K562 (cell line): Measurements from ENCODE around the gene DUSP19. TPM values are rescaled to one million over a fixed set of nuclear protein-coding genes. Genes with fewer than 3 reads are reported as not detected.

ENCODE experiments used
- CREM ChIP-seq: IDR thresholded peaks from 2 replicates; pipeline ENCODE4 v1.6.1; 2014; ENCODE audit warnings: antibody characterized with exemption, low read depth
- CSDE1 ChIP-seq, 2 experiments: fragments of 450-650 bp; IDR thresholded peaks; 2 replicates each; pipeline ENCODE4 v1.6.1; 2016; ENCODE audit warnings: mild to moderate bottlenecking in 1 of 2
- FOSL1 ChIP-seq: fragments of 200-800 bp; sonication (Bioruptor generic); conservative IDR thresholded peaks from 2 replicates; pipeline ENCODE4 v1.6.1; 2016; ENCODE audit warnings: missing genetic modification characterization, missing compliant biosample characterization
- FOXK2 ChIP-seq, 2 experiments: fragments of 450-650 bp; IDR thresholded peaks in 1 of 2; conservative IDR thresholded peaks in 1 of 2; 2 replicates each; pipeline ENCODE4 v1.6.1; 2016; ENCODE audit warnings: low read depth in 2 of 2, mild to moderate bottlenecking in 1 of 2
- KDM5B ChIP-seq: fragments of 200-600 bp; sonication (generic); IDR thresholded peaks from 2 replicates; pipeline ENCODE4 v1.6.1; 2012; ENCODE audit warnings: low read depth, mild to moderate bottlenecking, moderate library complexity, low read length, control low read depth, inconsistent platforms; ENCODE audit not compliant: insufficient replicate concordance
- KHSRP ChIP-seq: fragments of 450-650 bp; IDR thresholded peaks from 2 replicates; pipeline ENCODE4 v1.6.1; 2017
- KLF16 ChIP-seq: IDR thresholded peaks from 2 replicates; pipeline ENCODE4 v1.6.1; 2016; ENCODE audit warnings: antibody characterized with exemption
- LCOR ChIP-seq: sonication (generic); formaldehyde crosslinking; IDR thresholded peaks from 2 replicates; pipeline ENCODE4 v1.8.0; 2022; ENCODE audit warnings: mild to moderate bottlenecking, missing genetic modification reagents
- NR1H2 ChIP-seq: sonication (generic); formaldehyde crosslinking; IDR thresholded peaks from 2 replicates; pipeline ENCODE4 v1.4.0; 2020; ENCODE audit warnings: mild to moderate bottlenecking, missing genetic modification reagents
- NR2C2 ChIP-seq, 2 experiments: fragments of 200-800 bp in 1 of 2; sonication (Bioruptor generic) in 1 of 2; sonication (generic) in 1 of 2; formaldehyde crosslinking in 1 of 2; IDR thresholded peaks; 2 replicates each; pipeline versions ENCODE4 v1.6.1 to v1.8.0; 2016 to 2022; ENCODE audit warnings: mild to moderate bottlenecking in 1 of 2, missing compliant biosample characterization in 1 of 2, missing genetic modification characterization in 1 of 2, missing genetic modification reagents in 1 of 2
- RBM34 ChIP-seq: fragments of 200-400 bp; formaldehyde crosslinking; IDR thresholded peaks from 2 replicates; pipeline ENCODE4 v1.6.1; 2018; ENCODE audit warnings: low read length, borderline replicate concordance; ENCODE audit not compliant: insufficient read depth
- SUPT5H ChIP-seq: fragments of 450-650 bp; IDR thresholded peaks from 2 replicates; pipeline ENCODE4 v1.6.1; 2016
- TAF9B ChIP-seq: fragments of 450-650 bp; IDR thresholded peaks from 2 replicates; pipeline ENCODE4 v1.6.1; 2018; ENCODE audit warnings: mild to moderate bottlenecking; ENCODE audit not compliant: partially characterized antibody
- TEAD1 ChIP-seq, 2 experiments: fragments of 450-650 bp in 1 of 2; sonication (generic) in 1 of 2; formaldehyde crosslinking; IDR thresholded peaks; 2 replicates each; pipeline versions ENCODE4 v1.4.0 to v1.8.0; 2020 to 2022; ENCODE audit warnings: mild to moderate bottlenecking in 2 of 2, missing genetic modification reagents in 1 of 2
- ZNF212 ChIP-seq: fragments of 450-650 bp; formaldehyde crosslinking; IDR thresholded peaks from 2 replicates; pipeline ENCODE4 v1.4.0; 2020; ENCODE audit warnings: mild to moderate bottlenecking
- ZNF584 ChIP-seq: fragments of 200-800 bp; sonication (Bioruptor generic); IDR thresholded peaks from 2 replicates; pipeline ENCODE4 v1.6.1; 2016; ENCODE audit warnings: low read depth, mild to moderate bottlenecking, missing genetic modification characterization, missing compliant biosample characterization
- polyA plus RNA-seq, 8 experiments: library from polyadenylated mRNA; depleted of rRNA in 4 of 8; stranded (reverse) in 5 of 8; unstranded in 3 of 8; fragments of >200 nt; fragmentation: Nextera tagmentation in 2 of 8; fragmentation: Illumina TruSeq in 1 of 8; extraction: Ambion mirVana in 2 of 8; extraction: Trizol in 1 of 8; gene quantifications; 2 replicates each; pipeline versions ENCODE4 v1.2.1 to v1.2.3, GENCODE V29; 2011 to 2014; ENCODE audit warnings: inconsistent platforms in 1 of 8, missing spikeins in 1 of 8
- total RNA-seq, 7 experiments: library from RNA; depleted of rRNA in 6 of 7; stranded (reverse); fragments of >200 nt in 6 of 7; fragmentation: Illumina TruSeq in 2 of 7; extraction: Trizol in 2 of 7; gene quantifications; 2 replicates each; pipeline versions ENCODE4 v1.2.1 to v1.2.3, GENCODE V29; 2011 to 2021; ENCODE audit warnings: low replicate concordance in 1 of 7
- TF ChIP-seq, protein P1 (sequence below): fragments of 250-450 bp; sonication (Bioruptor Pico); IDR thresholded peaks from 2 replicates; pipeline ENCODE4 v1.8.0; 2022; ENCODE audit warnings: inconsistent platforms
- TF ChIP-seq, protein P2 (sequence below): fragments of 250-450 bp; sonication (Bioruptor Pico); IDR thresholded peaks from 2 replicates; pipeline ENCODE4 v1.8.0; 2021; ENCODE audit warnings: borderline replicate concordance, mild to moderate bottlenecking, moderate library complexity; ENCODE audit not compliant: poor library complexity, severe bottlenecking
- TF ChIP-seq, protein P3 (sequence below), 2 experiments: IDR thresholded peaks; 2 replicates each; pipeline ENCODE4 v1.6.1; 2011; ENCODE audit warnings: borderline replicate concordance in 1 of 2, control low read depth in 1 of 2, low read depth in 1 of 2, low read length in 1 of 2, mild to moderate bottlenecking in 1 of 2, mixed read lengths in 1 of 2, moderate library complexity in 1 of 2; ENCODE audit not compliant: insufficient read depth in 1 of 2, insufficient read length in 1 of 2, poor library complexity in 1 of 2, severe bottlenecking in 1 of 2; ENCODE audit errors: extremely low read depth in 1 of 2
- TF ChIP-seq, protein P4 (sequence below), 2 experiments: fragments of 250-450 bp in 1 of 2; fragments of 450-650 bp in 1 of 2; sonication (Bioruptor Pico) in 1 of 2; IDR thresholded peaks; 2 replicates each; pipeline versions ENCODE4 v1.6.1 to v1.8.0; 2016 to 2021; ENCODE audit warnings: mild to moderate bottlenecking in 2 of 2, moderate library complexity in 2 of 2, missing compliant biosample characterization in 1 of 2, missing genetic modification characterization in 1 of 2

The DUSP19 gene
- total and polyA plus RNA-seq, 9 of the 15 experiments (the other 6 are each of a cell fraction or from before 2014, with no cell fraction given) = 1.6 to 6.3 (median 3.1) TPM

DNA sequence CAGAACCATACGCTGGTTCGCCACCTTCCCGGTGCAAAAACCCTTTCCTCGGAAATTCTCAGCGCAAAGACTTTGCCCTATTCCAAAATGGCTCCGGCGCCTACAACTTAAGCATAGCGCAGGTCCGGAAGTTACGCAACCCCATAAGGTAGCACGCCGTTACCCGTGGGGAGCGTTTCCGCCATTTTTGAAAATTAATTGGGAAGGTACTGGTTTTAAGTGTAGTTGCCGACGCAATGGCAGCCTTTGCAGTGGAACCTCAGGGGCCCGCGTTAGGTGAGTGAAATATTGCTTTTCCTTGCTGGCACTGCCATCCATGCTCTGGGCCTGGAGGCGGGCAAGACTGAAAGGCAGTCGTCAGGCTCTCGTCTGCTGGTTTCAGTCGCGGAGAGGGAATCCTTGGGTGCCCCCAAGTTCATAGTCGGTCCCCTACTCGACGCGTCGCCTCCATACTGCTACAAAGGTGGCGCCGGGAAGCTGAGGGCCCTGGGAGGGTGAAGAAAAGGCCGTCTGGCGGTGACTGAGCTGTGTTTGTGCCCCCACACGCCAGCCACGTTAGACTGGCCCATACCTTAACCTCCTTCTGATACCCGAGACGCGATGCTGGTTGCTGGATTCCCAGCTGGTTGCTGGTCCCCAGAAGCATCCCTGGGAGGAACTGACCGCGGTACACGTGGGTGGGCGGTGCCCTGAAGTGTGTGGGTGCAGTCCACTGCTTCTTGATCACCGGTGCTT is 45.8 kb downstream of the DUSP19 start, which contains the start of gene NUP35 (continued):
- TF ChIP-seq, protein P1, sequence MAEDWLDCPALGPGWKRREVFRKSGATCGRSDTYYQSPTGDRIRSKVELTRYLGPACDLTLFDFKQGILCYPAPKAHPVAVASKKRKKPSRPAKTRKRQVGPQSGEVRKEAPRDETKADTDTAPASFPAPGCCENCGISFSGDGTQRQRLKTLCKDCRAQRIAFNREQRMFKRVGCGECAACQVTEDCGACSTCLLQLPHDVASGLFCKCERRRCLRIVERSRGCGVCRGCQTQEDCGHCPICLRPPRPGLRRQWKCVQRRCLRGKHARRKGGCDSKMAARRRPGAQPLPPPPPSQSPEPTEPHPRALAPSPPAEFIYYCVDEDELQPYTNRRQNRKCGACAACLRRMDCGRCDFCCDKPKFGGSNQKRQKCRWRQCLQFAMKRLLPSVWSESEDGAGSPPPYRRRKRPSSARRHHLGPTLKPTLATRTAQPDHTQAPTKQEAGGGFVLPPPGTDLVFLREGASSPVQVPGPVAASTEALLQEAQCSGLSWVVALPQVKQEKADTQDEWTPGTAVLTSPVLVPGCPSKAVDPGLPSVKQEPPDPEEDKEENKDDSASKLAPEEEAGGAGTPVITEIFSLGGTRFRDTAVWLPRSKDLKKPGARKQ = no peak
- 0 out of 2 replicates have a peak, but pooled peaks have one; percentile 27 for TF ChIP-seq KLF16
- TF ChIP-seq FOSL1 (tag) = no peak
- TF ChIP-seq ZNF584 (CRISPR knock-in tag) = no peak
- peak; percentile 94 for TF ChIP-seq LCOR (CRISPR knock-in tag)
- TF ChIP-seq KDM5B = peak; percentile 87
- TF ChIP-seq ZNF212 (CRISPR knock-in tag) = no peak
- TF ChIP-seq, protein P2, sequence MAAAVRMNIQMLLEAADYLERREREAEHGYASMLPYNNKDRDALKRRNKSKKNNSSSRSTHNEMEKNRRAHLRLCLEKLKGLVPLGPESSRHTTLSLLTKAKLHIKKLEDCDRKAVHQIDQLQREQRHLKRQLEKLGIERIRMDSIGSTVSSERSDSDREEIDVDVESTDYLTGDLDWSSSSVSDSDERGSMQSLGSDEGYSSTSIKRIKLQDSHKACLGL = peak; percentile 84
- TF ChIP-seq, protein P3, sequence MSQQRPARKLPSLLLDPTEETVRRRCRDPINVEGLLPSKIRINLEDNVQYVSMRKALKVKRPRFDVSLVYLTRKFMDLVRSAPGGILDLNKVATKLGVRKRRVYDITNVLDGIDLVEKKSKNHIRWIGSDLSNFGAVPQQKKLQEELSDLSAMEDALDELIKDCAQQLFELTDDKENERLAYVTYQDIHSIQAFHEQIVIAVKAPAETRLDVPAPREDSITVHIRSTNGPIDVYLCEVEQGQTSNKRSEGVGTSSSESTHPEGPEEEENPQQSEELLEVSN (IDR thresholded peaks at IDR 0.05; ENCODE audit: borderline replicate concordance in 1 of 2, extremely low read depth in 1 of 2, insufficient read depth in 1 of 2, insufficient read length in 1 of 2, low read depth in 1 of 2, low read length in 1 of 2, poor library complexity in 1 of 2, severe bottlenecking in 1 of 2) = peak; percentile 77 to 90
- peak in 1 of 2 experiments; percentile 77; a peak in 1 of 4 replicates for TF ChIP-seq TEAD1 (CRISPR knock-in tag; IDR thresholded peaks at IDR 0.05)
- TF ChIP-seq SUPT5H = peak; percentile 91
- TF ChIP-seq NR1H2 (CRISPR knock-in tag) = peak; percentile 97; the same call in 1 of the 2 replicates
- TF ChIP-seq CSDE1 (IDR thresholded peaks at IDR 0.05) = peak in 1 of 2 experiments; percentile 16; a peak in 1 of 4 replicates
- TF ChIP-seq NR2C2 (CRISPR knock-in tag; IDR thresholded peaks at IDR 0.05) = peak; percentile 56
- peak; percentile 79 for TF ChIP-seq NR2C2 (tag; IDR thresholded peaks at IDR 0.05)
- no peak for TF ChIP-seq RBM34
- peak in 1 of 2 experiments; percentile 30; a peak in 1 of 4 replicates for TF ChIP-seq FOXK2 (conservative IDR thresholded peaks at IDR 0.05 in 1 of 2, IDR thresholded peaks at IDR 0.05 in 1 of 2; ENCODE audit: low read depth in 2 of 2)
- TF ChIP-seq TAF9B = peak; percentile 74
- TF ChIP-seq KHSRP = no peak
- TF ChIP-seq, protein P4, sequence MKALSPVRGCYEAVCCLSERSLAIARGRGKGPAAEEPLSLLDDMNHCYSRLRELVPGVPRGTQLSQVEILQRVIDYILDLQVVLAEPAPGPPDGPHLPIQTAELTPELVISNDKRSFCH (CRISPR knock-in tag; IDR thresholded peaks at IDR 0.05) = no peak
- TF ChIP-seq, protein P4 (tag; IDR thresholded peaks at IDR 0.05) = peak; percentile 87
- TF ChIP-seq CREM = peak; percentile 92
